A673 (cell line): Measurements from ENCODE around the gene BCLAF1. TPM values are rescaled to one million over a fixed set of nuclear protein-coding genes. Genes with fewer than 3 reads are reported as not detected.

Source experiments
- Bru-seq: library from RNA; stranded (reverse); fragments of 400-500 nt; gene quantifications from one replicate; lab custom pipeline; 2021; lab: Mats Ljungman, UMichigan
- BruChase-seq, 2 experiments: library from RNA; stranded (reverse); fragments of 400-500 nt; gene quantifications; one replicate each; lab custom pipeline; 2021; lab: Mats Ljungman, UMichigan
- BruUV-seq: library from RNA; stranded (reverse); fragments of 400-500 nt; replicated peaks from 2 replicates; lab custom pipeline; 2021; lab: Mats Ljungman, UMichigan
- CTCF ChIA-PET: fragments of 300-600 bp; sonication (Branson Sonifier 250); formaldehyde crosslinking; loops from one replicate; lab custom pipeline; 2022; ENCODE audit warnings: antibody characterized with exemption; lab: Charles Lee
- POLR2A ChIA-PET: fragments of 300-600 bp; sonication (Branson Sonifier 250); formaldehyde crosslinking; loops from one replicate; lab custom pipeline; 2022; ENCODE audit warnings: antibody characterized with exemption; ENCODE audit not compliant: low non-redundant PET; lab: Charles Lee
- DNase-seq: peaks from one replicate; pipeline ENCODE4 v3.0.0-alpha.2; 2015; ENCODE audit warnings: low spot score
- H3K27ac ChIP-seq: fragments of 200-600 bp; sonication (generic); 2 replicates; pipeline ENCODE4 v1.5.1; 2016; ENCODE audit warnings: mixed run types, low read depth, mild to moderate bottlenecking, mixed read lengths, antibody characterized with exemption, low read length; ENCODE audit not compliant: poor library complexity, severe bottlenecking
- H3K27me3 ChIP-seq: fragments of 200-600 bp; sonication (generic); replicated peaks from 2 replicates; pipeline ENCODE4 v1.6.1; 2017; ENCODE audit warnings: mixed run types, low read depth, mild to moderate bottlenecking, mixed read lengths, antibody characterized with exemption, low read length; ENCODE audit not compliant: insufficient read depth, poor library complexity
- H3K36me3 ChIP-seq: fragments of 200-600 bp; sonication (generic); 2 replicates; pipeline ENCODE4 v1.6.1; 2016; ENCODE audit warnings: mixed run types, mild to moderate bottlenecking, mixed read lengths, antibody characterized with exemption, low read length; ENCODE audit not compliant: insufficient read depth, poor library complexity, severe bottlenecking
- H3K4me1 ChIP-seq: fragments of 200-600 bp; sonication (generic); 2 replicates; pipeline ENCODE4 v1.6.1; 2017; ENCODE audit warnings: mixed run types, mild to moderate bottlenecking, mixed read lengths, antibody characterized with exemption, low read length; ENCODE audit not compliant: insufficient read depth, poor library complexity, severe bottlenecking
- H3K4me3 ChIP-seq: fragments of 200-600 bp; sonication (generic); 2 replicates; pipeline ENCODE4 v1.5.1; 2016; ENCODE audit warnings: low read depth, mixed run types, mild to moderate bottlenecking, mixed read lengths, low read length; ENCODE audit not compliant: poor library complexity, severe bottlenecking
- H3K9me3 ChIP-seq: fragments of 200-600 bp; sonication (generic); 2 replicates; pipeline ENCODE4 v1.6.1; 2016; ENCODE audit warnings: mixed run types, low read depth, mild to moderate bottlenecking, mixed read lengths, antibody characterized with exemption, low read length; ENCODE audit not compliant: poor library complexity, severe bottlenecking
- CTCF ChIP-seq: fragments of 300-800, 200-600 bp; sonication (generic); conservative IDR thresholded peaks from 2 replicates; pipeline ENCODE4 v1.5.1; 2017; ENCODE audit warnings: low read depth, mild to moderate bottlenecking, antibody characterized with exemption, low read length, moderate library complexity, mixed read lengths
- EZH2 ChIP-seq: fragments of 200-600 bp; sonication (generic); IDR thresholded peaks from 2 replicates; pipeline ENCODE4 v1.6.1; 2017; ENCODE audit warnings: borderline replicate concordance, low read depth, mild to moderate bottlenecking, mixed read lengths, antibody characterized with exemption, low read length; ENCODE audit not compliant: poor library complexity, severe bottlenecking
- intact Hi-C: fragments of 100-400 bp; cut with micrococcal nuclease; formaldehyde crosslinking; loops from one replicate; pipeline ENCODE4 v1.10.0; 2022; ENCODE audit not compliant: unreplicated experiment
- long read RNA-seq: library from polyadenylated mRNA; stranded (forward); transcript quantifications from one replicate; pipeline ENCODE4 v2.0.0, GENCODE V29; 2022
- total RNA-seq: library from RNA; stranded (reverse); gene quantifications from 2 replicates; pipeline ENCODE4 v1.2.3, GENCODE V29; 2021

The BCLAF1 gene
- total RNA-seq (272 and 284 TPM in 2 replicates), Bru-seq, nascent RNA (percentile 99 among the genes with signal in this experiment), BruChase-seq, experiment 1, labeled RNA remaining after a 2-hour chase (percentile 99 among the genes with signal in this experiment), BruChase-seq, experiment 2, labeled RNA remaining after a 6-hour chase (percentile 99 among the genes with signal in this experiment)
- long read RNA-seq, full-length matches to known transcripts, result 109 of 175 reads
- long read RNA-seq, partial matches to known transcripts, result 44 of 175 reads
- long read RNA-seq, other reads (novel, unspliced or antisense), result 22 of 175 reads

GRCh38 chr6:136289579-136290409, at the start of gene BCLAF1:
Gene BCLAF1 (minus strand): TSS chr6:136289846. CDS start chr6:136279866, 9,980 bp downstream.
- ChIA-PET CTCF (no interaction called here), POLR2A (interaction anchor here (0.6 to 0.8 kb wide), 3 partner anchors 8 to 622 kb away, joined by 3 to 5 read pairs (median 3); no protein-coding TSS in a partner anchor)
- BruUV-seq, result TSS peak; percentile 94
- DNase-seq, result peak; percentile 99
- Histone ChIP-seq H3K9me3 (no peaks in the 10 kb centered on the region), H3K36me3 (no peaks in the 10 kb centered on the region), H3K4me1 (peaks cover 17% of the 10 kb centered on the region), H3K27me3 (no peaks in the 10 kb centered on the region), H3K27ac (peak within 1 kb of the TSS; percentile 100), H3K4me3 (peak within 1 kb of the TSS; percentile 85)
- TF ChIP-seq EZH2, result no peak
- TF ChIP-seq CTCF, result no peak
- intact Hi-C loops, result loop anchor here (2.0 to 10.0 kb wide), 3 partner anchors 39 to 635 kb away; partner anchors contain the start of genes MAP3K5, MTFR2 and SLC35D3

- intact Hi-C loops, result no loop called here
- BruUV-seq, result no TSS peak
- no peak overlapping the region for H3K4me3 ChIP-seq
- peak; percentile 26; the same call in 1 of the 2 replicates for TF ChIP-seq CTCF
- no peak for TF ChIP-seq EZH2
- H3K9me3 ChIP-seq, result no peaks in the 10 kb centered on the region
- no peaks in the 10 kb centered on the region for H3K27me3 ChIP-seq
- H3K27ac ChIP-seq, result no peak overlapping the region
- ChIA-PET POLR2A (no interaction called here), CTCF (no interaction called here)
- H3K36me3 ChIP-seq, result no peaks in the 10 kb centered on the region
- no peak for DNase-seq
- no peaks in the 10 kb centered on the region for H3K4me1 ChIP-seq
Measured at GRCh38 chr6:136338486-136338885, 48.8 kb upstream of the BCLAF1 start.

GRCh38 chr6:136337606-136338005, 48.0 kb upstream of the BCLAF1 start:
- no peaks in the 10 kb centered on the region for H3K9me3 ChIP-seq
- TF ChIP-seq EZH2 (no peak), CTCF (no peak)
- DNase-seq, result no peak
- H3K27ac ChIP-seq, result no peak overlapping the region
- POLR2A ChIA-PET, result no interaction called here
- no TSS peak for BruUV-seq
- no peak overlapping the region for H3K4me3 ChIP-seq
- H3K27me3 ChIP-seq, result no peaks in the 10 kb centered on the region
- H3K4me1 ChIP-seq, result no peaks in the 10 kb centered on the region
- intact Hi-C loops, result no loop called here
- H3K36me3 ChIP-seq, result no peaks in the 10 kb centered on the region
- CTCF ChIA-PET, result no interaction called here
